HG02623 (cell line): ENCODE data around the gene CCDC157.

Source experiments
- ATAC-seq: cut with Tn5 transposase; IDR thresholded peaks from one replicate; pipeline ENCODE4 v1.9.1; 2021; ENCODE audit warnings: moderate library complexity; ENCODE audit not compliant: unreplicated experiment

The CCDC157 gene

DNA sequence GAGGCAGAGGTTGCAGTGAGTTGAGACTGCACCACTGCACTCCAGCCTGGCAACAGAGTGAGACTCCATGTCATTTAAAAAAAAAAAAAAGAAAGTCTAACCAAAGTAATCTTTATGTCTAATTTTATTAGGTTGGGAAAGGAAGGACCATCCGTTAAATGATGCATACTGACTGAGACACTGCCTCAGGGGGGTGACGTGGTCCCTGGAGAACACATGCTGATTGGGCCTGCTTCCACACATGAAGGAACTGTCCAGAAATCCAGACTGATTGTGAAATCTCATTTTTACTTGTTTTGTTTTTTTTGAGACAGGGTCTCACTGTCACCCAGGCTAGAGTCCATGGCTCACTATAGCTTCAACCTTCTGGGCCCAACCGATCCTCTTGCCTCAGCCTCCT, 5.6 kb upstream of the CCDC157 start:
- no peak for ATAC-seq

DNA sequence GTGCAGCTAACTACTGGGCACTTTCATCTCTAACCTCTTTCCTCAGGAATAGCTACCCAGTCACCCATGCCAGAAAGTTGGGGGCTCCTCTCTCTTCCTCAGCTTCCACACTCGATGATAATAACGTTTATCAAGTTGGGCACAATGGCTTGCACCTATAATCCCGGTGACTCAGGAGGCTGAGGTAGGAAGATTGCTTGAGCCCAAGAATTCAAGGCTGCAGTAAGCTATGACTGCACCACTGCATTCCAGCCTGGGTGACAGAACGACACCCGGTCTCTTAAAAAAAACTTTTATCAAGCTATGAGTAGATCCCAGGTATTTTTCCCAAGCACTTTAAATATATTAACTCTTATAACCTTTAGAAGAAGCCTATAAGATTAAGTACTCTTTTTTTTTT, 2.2 kb upstream of the CCDC157 start:
- no peak for ATAC-seq

DNA sequence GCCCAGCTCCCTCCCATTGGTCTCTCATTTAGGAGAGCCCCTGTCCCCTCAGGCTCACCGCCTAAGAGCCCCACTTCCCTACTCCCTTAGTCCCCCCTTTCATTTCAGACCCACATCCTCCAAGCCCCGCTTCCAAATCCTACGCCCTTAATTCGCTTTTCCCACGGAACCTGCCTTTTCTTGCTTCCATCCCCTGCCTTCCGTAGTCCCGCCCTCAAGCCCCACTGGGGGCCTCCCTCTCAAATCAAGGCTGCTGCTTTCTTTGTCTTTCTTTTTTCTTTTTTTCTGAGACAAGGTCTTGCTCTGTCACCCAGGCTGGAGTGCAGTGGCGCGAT, 396 bp downstream of the CCDC157 start:
- no peak for ATAC-seq

DNA sequence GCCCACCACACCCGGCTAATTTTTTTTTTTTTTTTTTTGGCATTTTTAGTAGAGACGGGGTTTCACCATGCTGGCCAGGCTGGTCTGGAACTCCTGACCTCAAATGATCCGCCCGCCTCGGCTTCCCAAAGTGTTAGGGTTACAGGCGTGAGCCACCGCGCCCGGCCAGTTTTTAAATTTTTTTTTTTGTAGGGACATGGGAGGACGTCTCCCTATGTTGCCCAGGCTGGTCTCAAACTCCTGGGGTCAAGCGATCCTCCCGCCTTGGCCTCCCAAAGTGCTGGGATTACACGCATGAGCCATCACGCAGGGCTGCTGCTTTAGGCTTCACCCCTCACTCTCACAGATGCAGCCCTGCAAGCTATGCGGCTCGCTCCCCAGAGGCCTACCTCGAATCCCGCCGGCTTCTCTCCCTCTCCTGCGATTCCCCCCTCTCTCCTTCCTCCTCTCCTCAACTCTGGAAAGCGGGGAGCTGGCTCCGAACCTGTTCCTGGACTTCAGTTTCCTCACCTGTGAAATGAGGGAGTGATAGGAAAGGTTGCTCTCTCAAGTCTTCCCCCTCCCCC, 926 bp downstream of the CCDC157 start:
- no peak for ATAC-seq

DNA sequence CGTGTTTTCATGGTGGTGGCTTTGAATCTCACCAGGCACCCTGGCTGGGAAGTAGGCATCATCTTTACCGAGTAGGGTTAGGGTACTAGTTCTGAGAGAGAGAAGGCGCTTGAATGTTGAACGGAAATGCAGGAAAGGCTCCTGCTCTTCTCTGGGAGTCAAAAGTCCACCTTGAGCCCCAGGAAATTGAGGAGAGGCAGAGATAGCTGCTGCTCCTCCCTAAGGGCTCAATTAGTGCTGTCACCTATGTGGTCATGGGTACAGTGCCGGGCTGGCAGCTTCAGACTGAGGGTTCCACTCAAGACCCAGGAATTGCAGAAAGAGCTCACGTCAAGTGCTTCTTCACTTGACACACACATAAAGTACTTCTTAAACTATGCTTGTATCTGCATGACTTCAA, 1.7 kb downstream of the CCDC157 start:
- no peak for ATAC-seq

DNA sequence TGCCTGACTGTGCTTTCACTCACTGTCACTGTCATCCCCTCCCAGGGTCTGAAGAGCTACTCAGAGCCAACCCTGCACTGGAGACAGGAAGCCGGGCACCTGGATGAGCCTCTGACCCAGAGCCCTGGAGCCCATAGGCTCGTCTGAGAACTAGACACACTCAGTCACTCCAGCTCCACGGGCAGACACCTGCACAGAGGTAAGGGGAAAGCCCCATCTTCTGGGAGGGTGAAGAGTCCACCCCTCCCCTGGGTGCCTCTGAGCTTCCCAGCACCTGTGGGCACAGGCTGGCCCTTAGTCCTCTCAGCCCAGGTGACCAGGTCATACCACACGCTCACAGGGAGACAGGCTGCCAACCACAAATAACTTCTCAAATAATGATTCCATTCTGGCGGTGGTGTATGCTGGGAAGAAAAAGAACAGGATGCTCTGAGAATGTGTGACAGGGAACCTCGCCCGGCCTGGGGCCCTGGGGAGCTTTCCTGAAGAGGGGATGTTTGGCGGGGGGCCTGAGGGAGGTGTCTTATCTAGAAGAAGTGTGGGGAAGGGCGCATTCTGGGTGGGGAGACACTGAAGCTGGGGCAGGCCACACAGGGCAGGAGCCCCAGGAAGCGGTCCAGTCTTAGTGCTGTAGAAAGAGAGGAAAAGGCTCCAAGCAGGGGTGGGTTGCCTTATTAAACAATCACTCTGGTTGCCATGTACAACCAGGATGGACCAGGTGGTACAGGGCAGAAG, 5.3 kb downstream of the CCDC157 start:
- ATAC-seq: no peak

DNA sequence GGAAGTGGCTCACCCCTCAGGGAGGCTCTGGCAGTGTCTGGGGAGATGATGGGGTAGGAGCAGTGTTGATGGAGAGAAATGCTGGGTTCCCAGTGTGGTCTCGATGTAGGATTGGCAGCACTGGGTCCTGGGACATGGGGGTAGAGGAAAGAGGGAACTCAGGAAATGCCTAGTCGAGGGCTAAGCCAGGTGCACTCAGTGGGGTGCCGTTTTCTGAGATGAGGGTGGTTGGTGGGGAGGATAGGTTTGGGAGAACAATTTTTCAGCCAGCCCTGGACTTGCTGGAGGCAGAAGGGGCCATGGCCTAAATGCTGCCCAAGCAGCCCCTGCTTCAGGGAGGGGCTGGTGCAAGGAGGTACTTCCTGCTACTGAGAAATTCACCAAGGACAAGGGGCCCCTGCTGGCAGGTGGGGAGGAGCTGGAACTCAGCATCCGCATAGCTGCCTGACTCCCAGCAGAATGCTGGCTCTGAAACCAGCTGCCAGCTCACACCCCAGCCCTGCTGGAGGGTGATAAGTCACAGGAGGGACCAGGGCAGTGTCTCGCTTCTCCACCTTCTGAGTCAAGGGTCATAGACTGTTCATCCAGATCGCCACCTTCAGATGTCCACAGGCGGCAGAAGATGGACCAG, 6.0 kb downstream of the CCDC157 start:
- no peak for ATAC-seq

DNA sequence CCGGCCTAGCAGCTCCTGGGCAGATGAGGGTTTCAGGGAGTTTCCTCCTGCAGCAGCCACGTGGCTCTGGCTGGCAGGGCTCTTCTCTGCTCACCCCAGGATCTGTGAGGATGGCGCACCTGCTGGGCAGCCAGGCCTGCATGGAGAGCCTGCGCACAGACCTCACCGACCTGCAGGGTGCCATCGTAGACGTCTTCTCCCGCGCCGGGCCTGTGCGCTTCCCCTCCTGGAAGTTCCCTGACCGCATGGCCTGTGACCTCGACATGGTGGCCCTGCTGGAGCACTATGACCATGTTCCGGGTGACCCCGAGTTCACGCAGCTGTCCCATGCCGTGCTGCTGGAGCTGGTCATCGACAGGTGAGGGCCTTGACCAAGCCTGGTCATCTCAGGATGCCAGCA, 9.1 kb downstream of the CCDC157 start:
- no peak for ATAC-seq

DNA sequence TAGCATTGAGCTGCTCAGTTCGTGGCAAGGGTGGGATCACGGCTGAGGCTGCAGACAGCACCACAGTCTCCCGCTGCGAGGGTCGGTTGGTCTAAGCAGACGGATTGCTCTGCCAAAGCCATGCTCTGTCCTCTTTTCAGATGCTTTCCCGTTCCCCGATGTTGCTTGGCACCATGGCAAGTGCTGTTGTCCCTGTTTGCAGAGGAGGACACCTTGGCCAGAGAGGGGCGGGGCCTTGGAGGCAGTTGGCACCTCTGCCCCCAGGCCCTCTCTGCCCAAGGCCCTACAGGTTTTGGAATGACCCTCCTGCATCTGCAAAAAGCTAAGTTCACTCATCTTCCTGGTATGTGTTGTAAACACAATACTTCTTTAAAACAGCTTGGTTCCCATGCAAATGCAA, 11.6 kb downstream of the CCDC157 start:
- no peak for ATAC-seq

DNA sequence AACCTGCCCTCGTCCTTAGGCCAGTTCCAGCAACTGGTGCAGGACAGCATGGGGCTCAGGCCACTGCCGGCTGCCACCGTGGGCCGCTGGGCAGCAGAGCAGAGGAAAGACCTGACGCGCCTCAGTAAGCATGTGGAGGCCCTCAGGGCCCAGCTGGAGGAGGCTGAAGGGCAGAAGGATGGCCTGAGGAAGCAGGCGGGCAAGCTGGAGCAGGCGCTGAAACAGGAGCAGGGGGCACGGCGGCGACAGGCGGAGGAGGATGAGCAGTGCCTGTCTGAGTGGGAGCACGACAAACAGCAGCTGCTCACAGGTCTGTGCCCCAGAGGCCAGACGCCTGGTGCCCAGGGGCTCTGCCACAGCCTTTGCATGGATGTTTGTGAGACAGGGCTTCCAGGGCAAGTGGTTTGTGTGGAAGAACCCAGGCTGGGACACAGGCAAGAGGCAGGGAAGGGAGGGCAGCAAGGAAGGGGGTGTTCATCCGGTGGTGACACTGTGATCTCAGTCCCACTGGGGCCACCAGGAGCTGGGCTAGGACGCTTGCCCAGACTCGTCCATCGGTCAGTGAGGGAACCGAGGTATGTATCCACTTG, 13.9 kb downstream of the CCDC157 start:
- ATAC-seq: no peak

DNA sequence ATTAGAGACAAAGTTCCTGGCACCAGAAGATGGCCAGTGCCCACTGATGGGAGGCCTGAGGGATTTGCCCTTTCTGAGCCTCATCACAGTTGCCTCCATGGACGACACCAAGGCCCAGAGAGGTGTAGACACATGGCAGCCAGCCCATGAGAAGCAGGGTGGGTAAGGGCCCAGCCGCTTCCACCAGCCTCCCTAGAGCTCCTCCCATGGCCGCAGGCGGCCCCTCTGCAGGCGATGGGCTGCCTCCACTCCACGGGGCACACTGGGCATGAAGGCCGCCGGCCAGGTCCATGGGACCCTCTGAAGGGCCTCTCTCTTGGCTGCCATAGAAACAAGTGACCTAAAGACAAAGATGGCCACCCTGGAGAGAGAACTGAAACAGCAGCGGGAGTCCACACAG, 14.5 kb downstream of the CCDC157 start:
- no peak for ATAC-seq

DNA sequence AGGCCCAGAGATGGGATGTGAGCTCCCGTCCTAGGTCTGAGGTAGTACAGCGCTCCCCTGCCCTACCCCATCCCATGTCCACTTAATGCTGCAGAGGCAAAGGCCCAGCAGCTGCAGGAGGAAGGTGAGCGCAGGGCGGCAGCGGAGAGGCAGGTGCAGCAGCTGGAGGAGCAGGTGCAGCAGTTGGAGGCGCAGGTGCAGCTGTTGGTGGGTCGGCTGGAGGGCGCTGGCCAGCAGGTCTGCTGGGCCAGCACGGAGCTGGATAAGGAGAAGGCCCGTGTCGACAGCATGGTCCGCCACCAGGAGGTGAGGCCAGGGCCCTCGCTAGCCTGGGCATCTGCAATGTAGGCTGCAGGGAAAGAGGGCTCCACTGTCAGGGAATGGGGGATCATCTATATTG, 15.2 kb downstream of the CCDC157 start:
- ATAC-seq: no peak

DNA sequence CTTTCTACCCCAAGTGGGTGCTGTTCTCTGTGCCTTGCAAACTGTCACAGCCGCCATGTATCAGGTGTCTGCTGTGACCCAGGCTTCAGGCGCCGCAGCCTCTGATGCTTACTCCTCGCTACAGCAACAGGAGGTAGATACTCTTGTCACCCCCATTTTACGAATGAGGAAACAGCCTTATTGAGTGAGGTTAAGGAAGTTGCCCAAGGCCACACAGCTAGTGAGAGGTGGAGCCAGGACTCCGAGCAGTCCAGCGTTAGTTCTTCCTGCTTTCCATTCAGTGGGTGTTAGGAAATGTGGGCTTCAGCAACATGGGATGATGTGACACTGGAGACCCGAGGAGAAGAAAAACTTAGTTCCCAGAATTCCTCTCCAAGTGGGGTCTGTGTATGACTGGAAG, 16.1 kb downstream of the CCDC157 start:
- no peak for ATAC-seq

DNA sequence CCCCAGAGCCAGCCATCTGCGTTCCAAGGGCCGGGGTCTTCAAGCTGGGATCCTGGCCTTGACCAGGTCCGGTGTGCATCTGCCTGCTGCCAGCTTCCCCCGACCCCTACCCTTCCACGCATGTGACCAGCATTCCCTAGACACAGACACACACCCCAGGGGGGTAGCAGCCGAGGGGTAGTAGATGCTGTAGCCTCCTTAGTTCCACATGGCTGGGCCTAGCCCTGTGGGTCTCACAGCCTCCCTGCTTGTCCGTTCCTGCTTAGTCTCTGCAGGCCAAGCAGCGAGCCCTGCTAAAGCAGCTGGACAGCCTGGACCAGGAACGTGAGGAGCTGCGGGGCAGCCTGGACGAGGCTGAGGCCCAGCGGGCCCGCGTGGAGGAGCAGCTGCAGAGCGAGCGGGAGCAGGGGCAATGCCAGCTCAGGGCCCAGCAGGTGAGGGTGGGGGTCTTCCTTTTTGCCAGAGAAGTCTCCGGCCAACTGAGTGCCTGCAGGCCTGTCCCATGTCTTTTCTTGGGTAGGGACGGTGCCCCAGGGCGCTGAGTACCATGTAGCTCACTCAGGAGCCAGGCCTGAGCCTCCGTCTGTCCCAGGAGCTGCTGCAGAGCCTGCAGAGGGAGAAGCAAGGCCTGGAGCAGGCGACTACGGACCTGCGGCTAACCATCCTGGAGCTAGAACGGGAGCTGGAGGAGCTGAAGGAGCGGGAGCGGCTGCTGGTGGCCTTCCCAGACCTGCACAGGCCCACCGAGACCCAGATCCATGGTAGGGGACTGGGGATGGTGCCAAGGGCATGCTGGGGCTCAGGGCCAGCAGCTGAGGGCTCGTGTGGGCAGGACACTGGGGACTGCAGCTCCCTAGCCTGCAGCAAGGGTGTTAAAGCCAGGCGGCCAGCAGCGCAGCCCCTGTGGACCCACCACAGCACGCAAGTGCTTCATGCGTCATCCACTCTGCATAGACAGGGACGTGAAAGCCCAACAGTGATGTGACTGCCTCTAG, 16.8 kb downstream of the CCDC157 start:
- no peak for ATAC-seq

DNA sequence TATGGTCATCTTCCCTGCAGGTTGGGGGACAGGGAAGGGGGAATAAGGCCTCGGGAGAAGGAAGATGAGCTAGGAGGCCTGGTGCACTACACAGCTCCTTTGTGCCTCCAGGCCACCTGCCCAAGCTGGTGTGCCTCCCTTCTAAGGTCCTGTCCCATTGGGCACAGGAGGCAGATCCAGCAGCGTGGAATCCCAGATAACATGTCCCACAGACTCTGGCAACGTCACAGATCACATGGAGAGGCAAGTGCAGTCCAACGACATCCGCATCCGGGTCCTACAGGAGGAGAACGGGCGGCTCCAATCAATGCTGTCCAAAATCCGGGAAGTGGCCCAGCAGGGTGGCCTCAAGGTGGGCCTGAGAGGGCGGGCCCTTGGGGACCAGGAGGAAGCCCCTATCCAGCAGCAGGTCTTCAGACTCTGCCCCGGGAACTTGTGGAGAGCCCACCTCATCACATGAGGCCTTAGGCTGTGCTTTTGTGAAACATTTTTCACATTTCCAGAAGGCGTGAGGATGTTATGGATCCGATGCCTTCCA, 18.6 kb downstream of the CCDC157 start:
- ATAC-seq: no peak

DNA sequence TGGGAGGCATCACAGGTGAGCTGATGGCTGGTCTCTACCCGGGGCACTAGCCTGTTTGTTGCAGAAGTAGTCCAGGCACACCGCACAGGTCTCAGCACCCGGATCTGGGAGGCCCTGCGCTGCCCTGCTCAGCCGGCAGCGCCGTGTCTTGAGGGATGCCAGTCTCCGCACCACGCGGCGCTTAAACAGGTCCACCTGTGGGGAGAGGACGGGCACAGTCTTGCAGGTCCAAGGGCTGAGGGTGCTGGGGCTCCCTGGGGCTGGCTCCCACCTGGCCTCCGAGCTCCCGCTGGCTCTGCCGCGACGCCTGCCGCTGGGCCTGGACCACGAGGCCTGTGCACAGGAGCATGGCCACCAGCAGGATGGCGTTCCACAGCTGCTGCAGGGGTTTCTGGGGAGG, 23.2 kb downstream of the CCDC157 start:
- no peak for ATAC-seq

DNA sequence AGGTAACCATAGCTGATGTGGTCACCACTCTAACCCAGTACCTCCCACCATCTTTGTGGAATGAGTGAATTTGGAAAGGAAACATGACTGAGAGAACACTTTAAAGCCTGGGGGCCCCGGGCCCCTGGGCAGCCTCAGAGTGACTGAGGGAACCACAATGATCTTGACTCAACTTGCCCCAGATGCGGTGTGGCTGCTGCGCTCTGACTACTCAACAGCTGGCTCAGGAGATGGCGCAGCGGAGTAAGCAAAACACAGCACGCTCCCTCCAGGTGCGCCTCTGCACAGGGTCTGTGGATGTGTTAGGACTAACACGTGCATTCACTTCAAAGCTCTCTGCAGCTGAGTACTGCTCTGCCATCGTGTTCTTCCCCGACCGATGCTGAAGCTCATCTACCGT, 24.5 kb downstream of the CCDC157 start:
- ATAC-seq: no peak

DNA sequence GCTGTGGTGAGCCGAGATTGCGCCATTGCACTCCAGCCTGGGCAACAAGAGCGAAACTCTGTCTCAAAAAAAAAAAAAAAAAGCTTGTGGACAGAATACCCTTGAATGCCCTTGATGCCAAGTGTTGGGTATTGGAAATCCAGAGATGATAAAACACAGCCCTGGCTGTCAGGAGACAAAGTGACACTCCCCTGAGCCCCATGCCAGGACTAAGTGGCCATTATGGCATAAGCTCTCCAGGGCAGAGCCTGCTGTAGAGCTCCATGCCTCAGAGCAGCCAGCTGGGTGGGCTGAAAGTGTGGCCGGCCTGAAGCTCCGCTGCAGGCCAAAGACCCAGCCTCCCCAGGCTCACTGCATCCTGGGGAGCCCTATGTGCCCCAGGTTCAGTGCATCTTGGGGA, 25.5 kb downstream of the CCDC157 start:
- no peak for ATAC-seq

DNA sequence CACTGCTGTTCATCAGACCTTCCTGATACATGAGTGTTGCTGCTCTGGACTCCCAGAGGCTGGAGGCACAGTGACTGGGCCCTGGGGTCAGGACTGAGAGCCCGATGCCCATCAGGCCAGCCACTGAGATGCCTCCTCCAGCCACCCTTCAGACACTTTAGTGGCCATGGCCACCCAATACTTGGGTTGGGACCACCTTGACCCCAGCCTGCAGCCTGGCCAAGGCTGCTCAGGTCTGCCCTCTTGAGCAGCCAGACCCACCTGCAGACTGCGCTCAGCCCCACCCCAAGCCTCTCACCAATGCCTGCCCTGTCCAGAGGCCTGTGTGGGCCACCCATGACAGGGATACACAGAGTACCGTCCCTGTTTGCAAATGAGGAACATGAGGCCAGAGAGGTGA, 26.3 kb downstream of the CCDC157 start:
- ATAC-seq: no peak

DNA sequence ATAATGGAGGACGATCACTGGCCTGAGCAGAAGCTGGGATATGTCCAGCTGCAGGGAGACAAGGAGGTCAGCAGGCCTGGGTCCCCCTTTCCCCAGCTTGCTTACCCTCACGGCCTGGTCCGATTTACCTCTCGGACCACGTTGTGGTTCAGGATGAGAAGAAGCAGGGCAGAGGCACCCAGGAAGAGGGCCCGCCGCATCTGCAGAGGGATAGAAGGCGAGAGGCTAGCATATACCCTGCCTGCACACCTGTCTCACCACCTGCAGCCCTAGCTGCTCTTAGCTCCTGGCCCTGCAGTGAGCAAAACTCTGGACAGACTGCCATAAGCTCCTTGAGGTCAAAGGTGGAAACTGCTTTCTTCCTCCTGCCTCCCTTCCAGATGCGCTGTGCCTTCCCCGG, 29.1 kb downstream of the CCDC157 start:
- no peak for ATAC-seq

DNA sequence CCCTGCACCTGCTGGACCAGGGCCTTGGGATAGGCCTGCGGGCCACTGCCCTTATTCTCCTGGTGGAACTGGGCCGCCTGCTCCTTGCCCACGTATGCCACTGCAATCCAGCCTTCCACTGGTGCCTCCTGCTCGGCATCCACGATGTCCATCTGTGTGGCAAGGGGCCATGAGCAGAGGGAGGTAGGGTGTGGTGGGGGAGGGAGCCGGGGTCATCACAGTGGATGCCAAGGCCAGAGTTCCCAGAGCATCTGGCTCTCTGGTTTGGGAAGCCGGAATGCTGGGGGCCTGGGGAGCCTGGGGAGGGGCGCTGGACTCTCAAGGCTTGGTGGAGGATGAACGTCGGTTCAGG, 29.8 kb downstream of the CCDC157 start:
- ATAC-seq: no peak
